Amygdala (tissue), 56 donors: ENCODE measurements around the gene WIZ.
A peak's percentile ranks its signal among the peaks of the same experiment; 100 is the strongest.

ENCODE experiments used
- DNase-seq, 56 donors: peaks; one replicate each; lab custom pipeline; 2025; lab: John Stamatoyannopoulos, UW

The WIZ gene

DNA sequence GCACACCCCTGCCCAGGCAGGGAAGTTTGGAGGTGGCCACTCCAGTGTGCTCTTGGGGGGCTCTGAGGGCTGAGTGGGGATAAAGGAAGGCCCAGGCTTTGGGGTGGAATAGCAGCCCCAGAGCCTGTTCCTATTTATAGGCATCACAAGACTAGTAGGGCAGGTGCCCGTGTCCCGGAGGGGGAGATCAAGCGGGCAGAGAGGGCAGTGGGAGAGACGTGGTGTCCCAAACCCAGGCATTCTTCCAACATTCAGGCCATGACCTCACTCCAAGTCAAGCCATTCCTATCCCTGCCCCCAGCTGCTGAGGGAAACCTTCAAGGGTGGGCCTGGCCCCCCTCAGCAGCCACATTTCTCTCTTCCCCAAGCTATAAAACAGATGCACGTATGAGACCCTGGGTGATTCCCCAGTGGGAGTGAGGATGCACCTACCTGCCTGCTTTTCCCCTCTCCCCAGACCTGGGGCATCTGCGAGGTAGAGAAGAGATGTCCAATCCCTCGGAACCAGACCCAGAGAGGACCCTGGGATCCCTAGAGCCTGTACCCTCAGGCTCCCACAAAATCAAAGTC, 3.9 kb downstream of the WIZ start:
- no peak for DNase-seq

DNA sequence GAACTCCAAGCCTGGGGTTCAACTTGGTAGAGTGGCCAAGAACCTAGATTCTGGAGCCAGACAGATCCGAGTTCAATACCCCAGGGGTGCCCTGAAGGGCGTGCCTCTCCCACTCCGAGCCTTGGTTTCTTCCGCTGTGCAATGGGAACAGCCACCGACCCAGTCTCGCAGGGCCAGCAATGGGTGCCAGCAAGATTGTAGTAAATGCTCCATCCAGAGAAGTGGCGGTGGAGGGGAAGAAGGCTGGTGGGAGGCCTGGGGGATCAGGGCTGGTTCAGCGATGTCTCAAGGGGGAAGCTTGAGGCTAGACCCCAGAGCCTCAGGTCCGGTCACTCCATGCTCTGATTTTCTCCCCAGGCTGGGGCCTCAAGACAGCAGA, 4.5 kb downstream of the WIZ start:
- DNase-seq: no peak

DNA sequence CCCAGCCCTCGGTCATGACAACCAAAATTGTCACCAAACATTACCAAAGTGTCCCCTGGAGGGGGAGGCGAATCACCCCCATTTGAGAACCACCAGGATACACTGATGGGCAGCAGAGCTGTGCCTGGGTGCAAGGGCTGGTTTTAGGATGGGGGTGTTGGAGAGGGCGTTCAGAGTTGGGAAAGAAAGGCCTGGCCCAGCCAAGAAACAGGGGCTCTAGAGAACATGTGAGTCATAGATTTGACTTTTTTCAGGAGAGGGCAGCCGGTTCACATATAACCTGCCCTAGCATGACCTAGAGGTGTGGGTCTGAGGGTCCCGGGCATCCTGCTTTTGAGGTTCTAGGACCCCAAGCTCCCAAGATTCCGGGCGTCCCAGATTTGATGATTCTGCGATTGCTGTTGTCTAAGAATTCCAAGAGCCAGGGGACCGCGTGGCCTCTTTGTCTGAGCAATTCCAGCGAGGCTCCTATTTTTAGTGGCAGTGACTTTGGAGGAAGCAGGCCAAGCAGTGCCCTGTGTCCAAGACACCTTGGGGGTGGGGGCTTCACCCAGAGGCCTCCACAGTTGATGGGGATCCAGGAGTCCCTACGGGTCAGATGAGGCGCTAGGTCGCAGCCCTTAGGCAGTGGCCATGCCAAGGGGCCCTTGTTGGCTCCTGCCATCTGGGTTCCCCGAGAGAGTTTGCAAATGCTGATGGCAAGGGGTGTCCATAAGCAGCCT, 5.1 kb downstream of the WIZ start:
- no peak for DNase-seq

DNA sequence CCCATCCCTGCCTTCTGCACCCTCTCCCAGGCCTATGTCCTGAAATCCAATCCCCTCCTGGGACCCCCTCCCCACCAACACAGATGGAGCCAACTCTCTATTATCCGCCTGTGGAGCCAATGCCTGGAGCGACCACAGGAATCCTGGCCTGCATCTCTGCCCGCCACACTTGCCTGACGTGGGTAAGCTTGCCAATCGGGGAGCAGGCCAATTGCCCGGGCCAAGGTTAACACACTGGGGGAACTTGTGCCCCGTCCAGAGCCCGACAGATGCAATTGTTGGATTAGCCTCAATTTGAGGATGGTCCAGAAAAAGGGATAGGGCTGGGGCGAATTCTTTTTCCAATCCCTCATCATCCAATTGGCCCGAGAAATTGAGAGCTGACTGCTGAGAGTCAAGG, 5.9 kb downstream of the WIZ start:
- peak in 19 of 56 donors; percentile 1 to 58 (median 19) for DNase-seq

DNA sequence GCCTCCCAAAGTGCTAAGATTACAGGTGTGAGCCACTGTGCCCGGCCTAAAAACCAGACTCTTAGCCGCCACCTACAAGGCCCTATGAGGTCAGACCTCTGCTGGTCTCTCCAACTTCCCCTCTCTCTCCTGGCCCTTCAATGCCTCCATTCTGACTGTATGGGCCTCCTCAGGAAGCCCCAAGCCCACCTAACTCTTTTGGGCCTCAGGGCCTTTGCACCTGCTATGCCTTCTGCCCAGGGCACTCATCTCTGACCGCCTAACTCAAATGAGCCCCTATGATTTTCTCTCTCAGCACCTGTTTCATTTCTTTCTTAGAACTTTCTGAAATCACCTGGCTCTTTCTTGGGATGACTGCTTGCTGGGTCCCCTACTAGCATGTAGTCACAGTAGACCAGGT, 6.4 kb downstream of the WIZ start:
- no peak for DNase-seq

DNA sequence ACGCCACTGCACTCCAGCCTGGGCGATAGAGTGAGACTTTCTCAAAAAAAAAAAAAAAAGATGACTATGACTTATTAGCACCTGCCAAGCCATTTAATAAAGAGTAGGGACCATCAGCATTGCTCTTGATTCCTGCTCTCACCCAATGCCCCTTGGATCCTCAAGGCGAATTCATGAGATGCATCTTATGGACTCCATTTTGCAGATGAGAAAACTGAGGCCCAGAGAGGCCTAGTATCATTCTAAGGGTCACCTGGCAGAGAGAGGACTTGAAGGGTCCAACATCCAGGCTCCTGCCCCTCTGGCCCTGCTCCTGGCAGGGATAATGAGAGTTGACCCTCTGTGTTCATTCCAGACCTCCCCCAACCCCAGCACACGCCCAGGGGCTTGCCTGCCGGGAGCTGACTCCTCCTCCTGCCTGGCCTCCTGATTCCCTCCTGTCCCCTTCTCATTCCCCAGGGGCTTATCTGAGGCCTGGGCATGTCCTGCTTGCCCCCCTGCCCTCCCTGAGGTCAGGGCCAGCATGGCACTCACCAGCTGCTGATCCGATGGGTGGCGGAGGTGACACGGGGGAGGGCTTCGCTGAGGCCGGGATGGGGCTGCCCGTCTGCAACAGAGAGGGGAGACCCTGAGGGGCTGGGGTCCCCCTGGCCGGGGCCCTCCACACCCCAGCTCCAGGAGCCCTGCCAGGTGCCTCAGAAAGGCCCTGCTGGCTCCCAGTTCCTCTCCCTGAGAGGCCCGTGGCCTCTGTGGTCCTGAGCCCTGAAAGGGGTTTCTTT, 7.4 kb downstream of the WIZ start:
- DNase-seq: no peak

DNA sequence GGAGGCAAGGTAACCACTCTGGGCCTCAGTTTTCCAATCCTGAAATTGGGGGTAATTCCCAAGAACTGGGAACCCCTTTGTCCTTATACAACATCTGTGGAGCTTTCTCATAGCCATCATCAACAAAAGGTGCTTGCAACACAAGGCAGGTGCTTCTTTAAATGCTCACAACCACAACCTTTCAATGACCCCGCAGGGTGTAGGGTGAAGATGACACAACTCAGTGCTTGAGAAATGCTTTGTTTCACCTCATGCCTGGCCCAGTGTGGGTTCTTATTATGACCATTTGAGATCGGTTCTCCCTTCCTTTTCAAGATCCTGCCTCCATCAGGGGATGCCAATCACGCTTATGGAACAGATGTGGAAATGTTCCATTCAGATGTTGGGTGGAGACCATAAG, 8.4 kb downstream of the WIZ start:
- DNase-seq: no peak

DNA sequence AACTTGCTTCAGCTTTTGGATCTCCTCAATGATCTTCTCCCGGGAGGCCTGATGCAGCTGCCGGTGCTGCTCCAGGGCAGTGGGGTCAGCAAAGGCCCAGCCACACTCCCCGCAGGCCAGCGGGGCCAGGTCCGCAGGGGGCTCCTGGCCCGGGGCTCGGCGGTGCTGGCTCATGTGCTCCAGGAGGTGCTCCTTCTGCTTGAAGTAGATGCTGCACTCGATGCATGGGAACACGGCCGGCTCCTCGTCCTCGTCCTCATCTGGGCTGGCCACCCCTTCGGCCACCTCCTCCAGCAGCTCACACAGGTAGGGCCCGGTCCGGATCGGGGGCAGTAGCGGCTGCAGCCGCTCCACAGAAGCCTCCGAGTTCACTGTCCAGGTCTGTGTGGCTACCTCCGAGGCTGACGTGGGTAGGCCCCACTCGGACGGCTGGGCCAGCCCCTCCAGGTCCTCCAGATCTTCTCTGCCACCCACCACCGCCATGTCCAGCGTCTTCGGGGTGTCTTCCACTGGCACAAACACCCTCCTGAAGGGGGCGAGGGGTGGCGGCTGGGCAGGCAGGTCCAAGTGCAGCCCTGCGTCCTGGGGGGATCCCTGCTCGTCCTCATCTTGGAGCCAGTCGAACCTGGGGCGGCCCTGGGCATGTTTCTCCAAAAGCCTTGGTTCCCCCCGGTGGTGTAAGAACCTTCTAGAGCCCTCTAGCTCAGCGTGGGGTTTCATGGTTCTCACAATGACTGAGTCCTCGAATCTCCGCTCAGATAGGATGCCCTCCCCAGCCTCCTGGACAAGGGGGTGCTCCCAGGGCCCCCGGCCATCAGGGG, 9.7 kb downstream of the WIZ start:
- no peak for DNase-seq

DNA sequence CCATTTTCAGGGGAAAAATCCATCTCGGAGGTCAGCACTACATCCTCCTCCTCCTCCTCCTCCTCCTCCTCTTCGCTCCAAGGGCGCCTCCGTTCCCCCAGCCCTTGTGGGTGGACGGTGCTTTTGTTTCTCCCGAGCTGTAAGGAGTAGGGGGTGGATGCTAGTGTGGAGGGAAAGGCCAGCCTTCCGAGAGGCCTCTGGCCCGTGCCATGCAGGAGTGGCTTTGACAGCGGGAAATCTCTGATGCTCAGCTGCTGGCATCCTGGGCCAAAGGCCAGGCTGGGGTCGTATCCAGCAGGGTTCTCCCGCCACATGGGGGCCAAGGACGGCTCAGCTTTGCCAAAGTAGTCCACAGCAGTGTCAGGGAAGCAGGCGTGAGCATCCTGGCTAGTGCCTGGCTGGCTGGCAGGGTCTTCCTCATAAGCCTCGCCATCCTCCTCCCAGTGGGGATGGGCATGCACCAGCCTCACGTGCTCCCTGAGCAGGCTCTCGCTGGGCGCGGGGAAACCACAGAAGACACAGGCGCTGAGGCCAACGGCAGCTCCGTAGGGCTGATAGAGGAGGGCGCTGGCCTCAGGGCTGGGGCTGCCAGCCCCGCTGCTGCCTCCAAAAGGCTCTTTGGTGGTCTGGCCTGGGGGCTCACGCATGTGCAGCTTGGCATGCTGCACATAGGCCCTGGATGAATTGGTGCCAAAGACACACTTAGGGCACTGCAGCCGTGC, 10.5 kb downstream of the WIZ start:
- DNase-seq: no peak

DNA sequence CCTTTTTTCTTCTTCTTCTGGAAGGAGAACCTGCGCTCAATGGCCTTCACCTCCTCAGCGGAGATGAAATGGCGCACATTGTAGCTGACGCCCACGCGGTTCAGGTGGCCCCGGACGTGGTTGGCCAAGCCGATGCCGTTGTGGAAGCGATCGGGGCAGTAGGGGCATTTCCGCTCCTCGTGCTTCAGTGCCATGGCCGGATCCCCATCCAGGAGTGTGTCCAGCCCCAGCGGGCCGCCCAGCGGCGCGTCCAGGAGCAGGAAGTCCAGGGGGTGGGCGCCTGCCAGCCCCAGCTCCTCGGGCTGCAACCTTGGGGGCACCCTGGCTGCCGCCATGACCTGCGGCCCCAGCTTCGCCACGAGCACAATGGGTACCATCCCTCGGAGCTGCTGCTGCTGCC, 11.2 kb downstream of the WIZ start:
- no peak for DNase-seq

DNA sequence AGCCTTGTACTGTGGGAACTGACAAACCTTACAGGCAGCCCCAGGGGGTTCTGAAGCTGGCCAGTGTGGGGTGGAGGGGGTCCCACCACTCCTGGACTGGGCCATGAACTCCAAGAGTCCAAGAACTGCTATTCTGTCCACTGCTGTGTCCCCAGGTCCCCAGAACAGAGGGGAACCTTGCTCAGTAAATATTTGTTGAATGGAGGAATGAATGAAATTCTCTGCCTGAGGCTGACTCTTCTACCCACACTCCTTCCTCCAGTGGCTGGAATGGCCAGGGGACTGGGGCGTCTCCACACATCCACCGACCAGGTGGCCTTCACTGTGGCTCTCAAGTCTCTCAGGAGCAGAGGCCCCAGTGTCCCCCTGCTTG, 11.6 kb downstream of the WIZ start:
- no peak for DNase-seq

DNA sequence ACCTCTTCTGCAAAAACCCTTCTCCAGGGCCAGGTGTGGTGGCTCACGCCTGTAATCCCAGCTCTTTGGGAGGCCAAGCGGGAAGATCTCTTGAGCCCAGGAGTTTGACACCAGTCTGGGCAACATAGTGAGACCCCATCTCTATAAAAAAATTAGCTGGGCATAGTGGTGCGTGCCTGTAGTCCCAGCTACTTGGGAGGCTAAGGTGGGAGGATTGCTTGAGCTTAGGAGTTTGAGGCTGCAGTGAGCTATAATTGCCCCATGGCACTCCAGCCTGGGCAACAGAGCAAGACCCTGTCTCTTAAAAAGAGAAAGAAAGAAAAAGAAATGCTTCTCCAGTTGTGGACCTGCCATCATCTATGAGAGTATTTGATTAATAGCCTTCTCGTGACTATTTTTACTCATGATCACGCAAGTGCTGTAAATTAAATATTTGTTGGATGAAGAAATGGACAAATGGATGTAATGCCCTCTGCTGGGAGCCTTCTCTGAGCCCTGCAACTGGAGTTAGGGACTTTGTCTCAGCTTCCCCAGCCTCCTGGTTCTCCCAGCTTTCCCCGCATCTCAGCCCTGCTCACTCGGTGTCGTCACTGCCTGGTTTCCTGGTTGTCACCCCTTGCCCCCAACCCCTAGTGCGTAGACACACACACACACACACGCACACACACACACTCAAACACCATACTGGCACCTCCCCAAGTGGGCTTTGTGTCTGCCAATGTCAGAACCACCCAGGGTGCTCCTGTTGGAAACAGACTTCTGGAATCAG, 12.2 kb downstream of the WIZ start:
- no peak for DNase-seq

DNA sequence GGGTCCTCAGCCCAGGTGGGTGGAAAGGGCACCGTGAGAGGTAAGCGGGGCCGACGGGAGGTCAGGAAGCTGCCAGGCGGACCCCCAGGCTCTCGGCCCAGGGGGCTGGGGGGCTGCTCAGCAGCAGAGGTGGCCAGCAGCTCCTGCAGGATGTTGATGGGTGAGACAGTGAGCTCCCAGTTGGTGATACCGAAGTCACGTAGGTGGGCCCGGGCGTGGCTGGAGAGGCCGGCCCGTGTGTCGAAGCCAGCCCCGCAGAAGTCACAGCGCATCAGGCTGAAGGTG, 13.0 kb downstream of the WIZ start:
- DNase-seq: no peak

DNA sequence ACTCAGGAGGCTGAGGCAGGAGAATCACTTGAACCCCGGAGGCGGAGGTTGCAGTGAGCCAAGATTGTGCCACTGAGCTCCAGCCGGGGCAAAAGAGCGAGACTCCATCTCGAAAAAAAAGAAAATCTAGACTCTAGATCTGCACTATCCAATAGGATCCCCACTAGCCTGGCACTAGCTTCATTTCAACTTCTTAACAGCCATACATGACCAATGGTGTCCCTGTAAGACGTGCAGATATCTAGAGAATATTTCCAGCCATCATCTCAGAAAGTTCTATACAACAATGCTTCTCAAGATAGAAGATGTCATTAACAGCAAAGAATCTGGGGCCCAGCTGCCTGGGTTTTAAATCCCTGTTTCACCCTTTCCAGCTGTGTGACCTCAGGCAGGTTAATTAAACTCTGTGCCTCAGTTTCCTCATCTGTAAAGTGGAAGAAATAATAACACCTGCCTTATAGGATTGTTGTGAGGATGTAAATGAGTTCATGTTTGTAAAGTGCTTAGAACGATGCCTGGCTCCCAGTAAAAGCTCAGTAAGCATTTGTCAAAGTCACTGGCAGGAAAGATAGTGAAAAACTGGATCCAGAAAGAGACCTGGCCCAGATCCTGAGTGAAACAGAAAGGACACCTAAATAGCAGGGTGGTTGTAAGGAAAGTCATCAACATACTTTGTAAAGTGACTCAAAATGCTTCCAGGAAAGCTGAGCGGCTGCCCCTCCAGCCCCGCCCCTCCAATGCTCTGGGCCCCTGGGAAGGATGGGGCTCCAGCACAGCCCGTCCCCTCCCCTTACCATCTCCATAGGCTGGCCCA, 13.5 kb downstream of the WIZ start:
- no peak for DNase-seq

DNA sequence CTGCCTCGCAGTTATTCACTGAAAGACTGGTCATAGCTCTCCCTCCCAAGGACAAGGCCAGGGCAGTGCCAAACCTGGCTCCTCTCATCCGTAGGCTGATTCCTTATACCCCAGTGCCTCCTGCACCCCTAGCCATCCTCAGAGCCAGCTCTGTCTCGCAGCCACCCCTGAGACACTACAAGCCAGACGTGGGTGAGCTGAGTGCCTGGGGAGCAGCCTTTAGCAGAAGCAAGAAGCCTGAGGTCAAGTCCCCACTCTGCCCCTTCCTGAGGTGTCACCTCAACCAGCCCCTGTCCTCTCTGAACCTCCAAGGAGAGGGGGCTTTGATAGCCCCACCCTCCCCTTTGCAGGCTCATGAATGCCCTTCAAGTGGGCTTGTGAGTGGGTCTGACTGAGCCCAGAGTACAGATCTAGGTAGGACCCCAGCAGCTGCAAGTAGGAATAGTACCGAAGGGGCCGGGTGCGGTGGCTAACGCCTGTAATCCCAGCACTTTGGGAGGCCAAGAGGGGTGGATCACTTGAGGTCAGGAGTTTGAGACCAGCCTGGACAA, 16.2 kb downstream of the WIZ start:
- no peak for DNase-seq

DNA sequence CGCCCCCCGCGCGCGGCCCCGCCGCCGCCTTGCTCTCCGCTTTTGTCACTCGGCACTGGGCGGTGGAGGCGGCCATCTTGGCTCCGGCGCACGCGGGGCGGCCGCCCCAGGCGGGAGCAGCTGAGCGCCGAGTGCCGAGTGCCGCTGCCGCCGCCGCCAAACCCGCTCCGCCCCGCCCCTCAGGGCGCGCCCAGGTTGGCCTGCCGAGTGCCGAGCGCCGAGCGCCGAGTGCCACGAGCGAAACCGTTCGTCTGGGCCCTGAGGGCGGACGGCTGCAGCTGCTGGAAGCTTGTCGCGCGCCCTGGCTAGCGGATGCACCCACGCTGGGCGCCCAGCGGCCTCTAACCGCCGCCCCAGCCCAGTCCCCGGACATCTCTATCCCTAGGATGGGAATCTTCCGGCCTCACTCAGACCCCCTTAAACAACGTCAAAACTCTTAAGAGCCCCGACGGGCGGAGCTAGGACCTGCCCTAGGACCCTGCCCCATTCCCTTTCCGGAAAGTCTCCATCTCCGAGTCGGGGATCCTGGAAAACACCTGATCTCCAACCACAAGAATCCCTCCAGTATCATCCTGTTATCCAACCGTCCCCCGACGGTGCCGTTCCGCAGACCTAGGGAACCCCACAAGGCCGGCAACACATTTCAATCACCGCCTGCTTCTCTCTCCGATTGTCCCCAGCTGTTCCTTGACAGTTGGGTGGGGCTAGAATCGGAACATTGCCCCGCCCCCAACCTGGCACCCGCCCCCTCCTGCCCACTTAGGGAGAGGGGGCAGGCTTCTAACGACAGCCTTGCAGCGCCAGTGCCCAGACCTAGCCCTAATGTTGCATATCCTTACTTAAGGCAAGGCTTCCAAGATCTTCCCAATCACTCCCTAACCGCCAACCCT, 16.9 kb downstream of the WIZ start:
- DNase-seq: peak in 55 of 56 donors; percentile 26 to 93 (median 78)

DNA sequence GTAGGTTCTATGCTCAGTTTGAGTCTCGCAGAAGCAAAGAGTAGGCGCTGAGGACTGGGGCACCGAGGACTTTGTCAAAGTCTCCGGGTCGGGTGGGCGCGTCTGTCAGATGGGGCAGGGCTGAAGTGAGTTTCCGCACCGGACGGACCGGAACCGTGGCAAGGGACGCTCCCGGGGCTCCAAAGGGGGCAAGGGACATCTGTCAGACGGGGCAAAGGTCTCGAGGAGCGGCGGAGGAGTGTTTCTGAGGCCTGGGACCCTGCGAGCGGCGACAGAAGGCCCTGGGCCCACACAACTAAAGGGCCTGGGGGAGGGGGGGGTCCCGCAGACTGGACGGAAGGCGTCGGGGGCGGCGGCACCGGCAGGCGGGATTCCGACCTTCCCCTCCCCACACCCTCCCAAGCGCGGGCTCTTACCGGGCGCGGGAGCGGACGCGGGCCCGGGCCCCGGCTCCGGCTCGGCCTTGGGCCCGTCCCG, 17.7 kb downstream of the WIZ start:
- peak in 2 of 56 donors; percentile 18 to 29 for DNase-seq
